PC-9 (cell line): Measurements from ENCODE around the gene APLF. TPM values are rescaled to one million over a fixed set of nuclear protein-coding genes. Genes with fewer than 3 reads are reported as not detected.
"Not testable (repeated sequence)": the region's sequence is repeated elsewhere in the genome, so short reads cannot be mapped to it uniquely, and the experiment has no call there.

Experiments used
- BruUV-seq: library from RNA; stranded (reverse); fragments of 400-500 nt; replicated peaks from 2 replicates; lab custom pipeline; 2021; lab: Mats Ljungman, UMichigan
- CTCF ChIA-PET: fragments of 300-600 bp; sonication (Branson Sonifier 250); formaldehyde crosslinking; loops from one replicate; lab custom pipeline; 2022; ENCODE audit warnings: antibody characterized with exemption; lab: Charles Lee
- POLR2A ChIA-PET: fragments of 300-600 bp; sonication (Branson Sonifier 250); formaldehyde crosslinking; loops from one replicate; lab custom pipeline; 2022; ENCODE audit warnings: antibody characterized with exemption; ENCODE audit not compliant: unreplicated experiment; lab: Charles Lee
- DNase-seq, 2 experiments: peaks; one replicate each; pipeline versions ENCODE4 v3.0.0 to v3.0.0-alpha.2; 2015 to 2022; ENCODE audit warnings: mixed read lengths in 1 of 2
- H2AFZ ChIP-seq: fragments of 200-600 bp; sonication (generic); 2 replicates; pipeline ENCODE4 v1.8.1; 2017; ENCODE audit warnings: antibody characterized with exemption
- H3F3A ChIP-seq: fragments of 200-600 bp; sonication (generic); 2 replicates; pipeline ENCODE4 v1.8.1; 2017; ENCODE audit warnings: antibody characterized with exemption, mild to moderate bottlenecking, low read depth; ENCODE audit not compliant: insufficient read depth
- H3K27ac ChIP-seq: fragments of 200-600 bp; sonication (generic); 2 replicates; pipeline ENCODE4 v1.6.1; 2016; ENCODE audit warnings: mixed run types
- H3K27me3 ChIP-seq: fragments of 200-600 bp; sonication (generic); 2 replicates; pipeline ENCODE4 v1.6.1; 2016; ENCODE audit warnings: low read depth, mixed run types; ENCODE audit not compliant: insufficient read depth
- H3K36me3 ChIP-seq: fragments of 200-600 bp; sonication (generic); 2 replicates; pipeline ENCODE4 v1.6.1; 2016; ENCODE audit warnings: low read depth, mixed run types
- H3K4me1 ChIP-seq: fragments of 200-600 bp; sonication (generic); replicated peaks from 2 replicates; pipeline ENCODE4 v1.6.1; 2016; ENCODE audit warnings: mixed run types; ENCODE audit not compliant: insufficient read depth
- H3K4me2 ChIP-seq: fragments of 200-600 bp; sonication (generic); 2 replicates; pipeline ENCODE4 v1.6.1; 2017; ENCODE audit warnings: mixed run types
- H3K4me3 ChIP-seq: fragments of 200-600 bp; sonication (generic); 2 replicates; pipeline ENCODE4 v1.6.1; 2016; ENCODE audit warnings: mixed run types
- H3K79me2 ChIP-seq: fragments of 200-600 bp; sonication (generic); 2 replicates; pipeline ENCODE4 v1.6.1; 2017; ENCODE audit warnings: low read depth, mixed run types
- H3K9me2 ChIP-seq: fragments of 200-600 bp; sonication (generic); 2 replicates; pipeline ENCODE4 v1.8.1; 2017; ENCODE audit warnings: mild to moderate bottlenecking; ENCODE audit not compliant: insufficient read depth
- H3K9me3 ChIP-seq: fragments of 200-600 bp; sonication (generic); 2 replicates; pipeline ENCODE4 v1.8.1; 2016; ENCODE audit warnings: low read depth; ENCODE audit not compliant: insufficient read depth
- H4K20me1 ChIP-seq: fragments of 200-600 bp; sonication (generic); 2 replicates; pipeline ENCODE4 v1.8.1; 2017; ENCODE audit not compliant: insufficient read depth
- CTCF ChIP-seq: fragments of 200-600 bp; sonication (generic); conservative IDR thresholded peaks from 2 replicates; pipeline ENCODE4 v1.6.1; 2017; ENCODE audit warnings: mixed run types, antibody characterized with exemption, mild to moderate bottlenecking, moderate library complexity
- EZH2 ChIP-seq: fragments of 200-600 bp; sonication (generic); IDR thresholded peaks from 2 replicates; pipeline ENCODE4 v1.8.0; 2017; ENCODE audit warnings: antibody characterized with exemption, low read depth
- intact Hi-C: fragments of 100-400 bp; cut with micrococcal nuclease; formaldehyde crosslinking; loops from one replicate; pipeline ENCODE4 v1.10.0; 2022; ENCODE audit not compliant: unreplicated experiment
- total RNA-seq: library from RNA; stranded (reverse); gene quantifications from 2 replicates; pipeline ENCODE4 v1.2.3, GENCODE V29; 2021

APLF gene
- total RNA-seq, 1 experiment from 2014 or later = 4.5 TPM

DNA sequence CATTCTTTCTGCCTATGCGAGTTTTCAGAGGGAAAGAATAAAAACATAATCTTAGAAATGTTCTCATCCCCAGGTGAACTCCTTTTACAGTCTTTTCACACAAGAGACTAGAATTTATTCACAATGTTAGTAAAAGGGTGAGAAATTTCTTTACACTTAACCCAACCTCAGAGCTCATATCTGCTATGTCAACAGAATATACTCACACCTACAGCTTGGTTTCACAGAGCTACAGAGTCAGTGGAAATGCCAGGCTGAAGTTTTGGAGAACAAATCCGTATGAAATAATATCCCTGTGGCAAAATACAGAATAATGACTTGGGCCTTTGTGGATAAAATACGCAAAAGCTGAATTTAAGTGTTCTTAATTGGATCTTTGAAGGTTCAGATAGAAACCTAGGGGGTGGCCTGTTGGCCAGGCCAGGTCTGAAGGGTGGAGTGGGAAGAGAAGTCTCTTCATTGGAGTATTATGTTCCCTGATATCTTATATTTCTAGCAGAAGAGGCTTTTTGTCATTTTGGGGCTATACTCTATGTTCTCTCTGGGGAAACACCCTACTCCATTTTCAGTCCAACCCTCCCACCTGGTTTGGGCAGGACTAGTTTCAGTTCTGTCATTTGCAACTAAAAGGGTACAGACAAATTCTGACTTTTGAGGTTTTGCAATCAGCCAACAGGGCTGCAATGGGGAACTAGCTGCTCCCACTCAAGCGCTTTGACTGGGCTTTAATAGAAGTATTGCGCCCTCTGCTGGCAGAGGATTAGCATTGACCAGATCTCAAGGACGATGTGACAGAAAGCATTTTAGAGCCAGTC, 26.0 kb upstream of the APLF start:
- H3K36me3 ChIP-seq = no peaks in the 10 kb centered on the region
- H3K27ac ChIP-seq = no peak overlapping the region
- TF ChIP-seq CTCF (peak; percentile 96), EZH2 (no peak)
- no peaks in the 10 kb centered on the region for H3F3A ChIP-seq
- no TSS peak for BruUV-seq
- no peaks in the 10 kb centered on the region for H3K9me2 ChIP-seq
- H3K4me1 ChIP-seq = no peaks in the 10 kb centered on the region
- no peak overlapping the region for H3K4me3 ChIP-seq
- intact Hi-C loops = loop anchor here (1.0 to 5.0 kb wide), 4 partner anchors 79 to 379 kb away; partner anchors contain the start of gene C1D
- 0 out of 2 replicates have a peak, but pooled peaks cover 4% of the 10 kb centered on the region for H3K27me3 ChIP-seq
- no peaks in the 10 kb centered on the region for H3K9me3 ChIP-seq
- CTCF ChIA-PET = interaction anchor here (0.7 kb wide), 1 partner anchor 30 kb away, joined by 3 read pairs; no protein-coding TSS in a partner anchor
- H3K4me2 ChIP-seq = no peak overlapping the region
- no peaks in the 10 kb centered on the region for H4K20me1 ChIP-seq
- H2AFZ ChIP-seq = no peak overlapping the region
- no peaks in the 10 kb centered on the region for H3K79me2 ChIP-seq
- POLR2A ChIA-PET = no interaction called here
- DNase-seq = peak; percentile 59 to 73

GRCh38 chr2:68441994-68442322, 25.4 kb upstream of the APLF start:
- Histone ChIP-seq H3K4me3 (no peak overlapping the region), H3F3A (no peaks in the 10 kb centered on the region), H3K27me3 (0 out of 2 replicates have a peak, but pooled peaks cover 4% of the 10 kb centered on the region), H3K9me2 (no peaks in the 10 kb centered on the region), H3K4me1 (no peaks in the 10 kb centered on the region), H3K4me2 (no peak overlapping the region), H3K36me3 (no peaks in the 10 kb centered on the region), H4K20me1 (no peaks in the 10 kb centered on the region), H3K9me3 (no peaks in the 10 kb centered on the region), H3K27ac (no peak overlapping the region), H2AFZ (no peak overlapping the region), H3K79me2 (no peaks in the 10 kb centered on the region)
- ChIA-PET CTCF (interaction anchor here (0.7 kb wide), 1 partner anchor 30 kb away, joined by 3 read pairs; no protein-coding TSS in a partner anchor), POLR2A (no interaction called here)
- intact Hi-C loops = loop anchor here (1.0 to 5.0 kb wide), 4 partner anchors 80 to 380 kb away; partner anchors contain the start of gene C1D
- TF ChIP-seq CTCF (peak; percentile 32; the same call in 1 of the 2 replicates), EZH2 (no peak)
- DNase-seq = no peak
- no TSS peak for BruUV-seq

DNA sequence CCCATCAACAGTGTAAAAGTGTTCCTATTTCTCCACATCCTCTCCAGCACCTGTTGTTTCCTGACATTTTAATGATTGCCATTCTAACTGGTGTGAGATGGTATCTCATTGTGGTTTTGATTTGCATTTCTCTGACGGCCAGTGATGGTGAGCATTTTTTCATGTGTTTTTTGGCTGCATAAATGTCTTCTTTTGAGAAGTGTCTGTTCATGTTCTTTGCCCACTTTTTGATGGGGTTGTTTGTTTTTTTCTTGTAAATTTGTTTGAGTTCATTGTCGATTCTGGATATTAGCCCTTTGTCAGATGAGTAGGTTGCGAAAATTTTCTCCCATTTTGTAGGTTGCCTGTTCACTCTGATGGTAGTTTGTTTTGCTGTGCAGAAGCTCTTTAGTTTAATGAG, 21.0 kb upstream of the APLF start:
- H3K79me2 ChIP-seq, H3K4me1 ChIP-seq, H3K9me2 ChIP-seq, H3K4me3 ChIP-seq, H3K4me2 ChIP-seq, H3K9me3 ChIP-seq, DNase-seq, H3K27me3 ChIP-seq, intact Hi-C loops, CTCF ChIA-PET, H3F3A ChIP-seq, H3K36me3 ChIP-seq, H2AFZ ChIP-seq, H4K20me1 ChIP-seq, H3K27ac ChIP-seq, BruUV-seq, POLR2A ChIA-PET: not testable (repeated sequence)
